Sigmoid colon (tissue), 7 donors: ENCODE measurements around the gene RNF144A. TPM values are rescaled to one million over a fixed set of nuclear protein-coding genes. Genes with fewer than 3 reads are reported as not detected.

Experiments
- DNase-seq: peaks from one replicate; pipeline ENCODE4 v3.0.0-alpha.2; 2019
- H3K27ac ChIP-seq, 4 donors: fragments of 200-600 bp; sonication (generic); one replicate each; pipeline ENCODE4 v1.5.1; 2016 to 2019; ENCODE audit warnings: mild to moderate bottlenecking in 1 of 4
- H3K27me3 ChIP-seq, 3 donors: fragments of 200-600 bp; sonication (generic); one replicate each; pipeline ENCODE4 v1.5.1; 2019; ENCODE audit warnings: mild to moderate bottlenecking in 1 of 3
- H3K36me3 ChIP-seq, 4 donors: fragments of 200-600 bp; sonication (generic); one replicate each; pipeline ENCODE4 v1.5.1; 2016 to 2019
- H3K4me1 ChIP-seq, 4 donors: fragments of 200-600 bp; sonication (generic); one replicate each; pipeline ENCODE4 v1.5.1; 2017 to 2019
- H3K4me3 ChIP-seq, 4 donors: fragments of 200-600 bp; sonication (generic); one replicate each; pipeline ENCODE4 v1.5.1; 2017 to 2019; ENCODE audit warnings: mild to moderate bottlenecking in 2 of 4, moderate library complexity in 1 of 4
- H3K9me3 ChIP-seq, 4 donors: fragments of 200-600 bp in 3 of 4; sonication (generic) in 3 of 4; one replicate each; pipeline versions ENCODE4 v1.5.1 to v1.6.1; 2013 to 2019
- EP300 ChIP-seq, 4 donors: sonication (generic); formaldehyde crosslinking; IDR thresholded peaks; one replicate each; pipeline ENCODE4 v1.6.1; 2017; ENCODE audit warnings: antibody characterized with exemption in 4 of 4
- POLR2A ChIP-seq, 2 donors: fragments of 450-650 bp; IDR thresholded peaks; one replicate each; pipeline ENCODE4 v1.6.1; 2016; ENCODE audit warnings: antibody characterized with exemption in 2 of 2, mild to moderate bottlenecking in 2 of 2, moderate library complexity in 2 of 2
- POLR2AphosphoS5 ChIP-seq, 4 donors: sonication (generic); formaldehyde crosslinking; IDR thresholded peaks; one replicate each; pipeline ENCODE4 v1.6.1; 2017; ENCODE audit warnings: antibody characterized with exemption in 4 of 4
- WGBS, 2 donors: extraction: QIAGEN DNeasy Blood & Tissue Kit; methylation state at CpG; one replicate each; pipeline ENCODE4 v1.1.7; 2013; 5-methylcytosine and 5-hydroxymethylcytosine counted together
- intact Hi-C: fragments of 100-400 bp; cut with DNase I; formaldehyde crosslinking; loops from one replicate; pipeline ENCODE4 v1.15.1; 2023
- polyA plus RNA-seq, 3 donors: library from polyadenylated mRNA; stranded (reverse); fragments of 200-250 nt; gene quantifications; one replicate each; pipeline ENCODE4 v1.2.3, GENCODE V29; 2013
- total RNA-seq, 4 donors: library from RNA; depleted of rRNA; stranded (reverse); fragments of >200 nt; gene quantifications; one replicate each; pipeline ENCODE4 v1.1.0, GENCODE V29; 2016
- TF ChIP-seq, protein P1 (sequence below), 4 experiments: fragments of 450-650 bp in 3 of 4; fragments of 200-600 bp in 1 of 4; IDR thresholded peaks; one replicate each; pipeline ENCODE4 v1.5.1; 2016 to 2019; ENCODE audit warnings: antibody characterized with exemption in 4 of 4, mild to moderate bottlenecking in 3 of 4, moderate library complexity in 2 of 4
- donor health status: healthy with polysubstance abuse.
- donor health status: Bipolar disorder and iron deficiency.
- donor health status: healthy.

The RNF144A gene
- total and polyA plus RNA-seq, 7 donors, result 4.8 to 14.2 (median 12.1) TPM

DNA sequence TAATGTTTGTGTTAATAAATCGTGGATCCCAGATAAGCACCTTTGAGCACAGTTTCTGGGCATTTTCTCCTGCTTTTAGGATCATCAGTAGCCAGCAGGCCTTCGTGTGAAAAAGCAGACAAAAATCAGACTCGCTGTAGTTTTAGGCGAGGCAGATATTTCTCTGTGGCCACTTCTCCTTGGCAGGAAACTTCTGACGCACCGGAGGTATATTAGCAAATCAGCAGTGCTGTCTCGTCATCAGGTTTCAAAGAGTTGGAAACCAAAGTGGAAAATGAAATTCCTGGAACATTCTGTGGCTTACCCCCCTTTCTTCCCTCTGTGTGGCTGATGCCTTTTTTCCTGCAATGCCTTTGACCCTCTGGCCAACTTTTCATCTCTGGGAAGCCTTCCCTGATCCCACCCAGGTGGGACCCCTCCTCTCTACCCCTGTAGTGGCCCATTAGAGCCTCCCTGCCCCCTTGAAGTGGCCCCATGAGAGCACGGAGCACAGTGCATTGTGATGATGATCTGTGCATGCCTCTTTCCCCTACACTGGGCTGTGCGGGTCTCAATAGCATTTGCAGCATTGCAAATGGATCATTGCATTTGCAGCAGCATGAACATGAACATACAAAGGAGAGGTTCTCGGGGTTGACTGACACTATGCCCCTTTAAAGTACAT lies 93.3 kb downstream of the RNF144A start:
- H3K27me3 ChIP-seq, result no peaks in the 10 kb centered on the region
- no peaks in the 10 kb centered on the region for H3K9me3 ChIP-seq
- DNase-seq, result no peak
- WGBS, 2 donors, result 75 to 79% methylated on average over 10 of the region's 10 CpGs
- TF ChIP-seq, protein P1, sequence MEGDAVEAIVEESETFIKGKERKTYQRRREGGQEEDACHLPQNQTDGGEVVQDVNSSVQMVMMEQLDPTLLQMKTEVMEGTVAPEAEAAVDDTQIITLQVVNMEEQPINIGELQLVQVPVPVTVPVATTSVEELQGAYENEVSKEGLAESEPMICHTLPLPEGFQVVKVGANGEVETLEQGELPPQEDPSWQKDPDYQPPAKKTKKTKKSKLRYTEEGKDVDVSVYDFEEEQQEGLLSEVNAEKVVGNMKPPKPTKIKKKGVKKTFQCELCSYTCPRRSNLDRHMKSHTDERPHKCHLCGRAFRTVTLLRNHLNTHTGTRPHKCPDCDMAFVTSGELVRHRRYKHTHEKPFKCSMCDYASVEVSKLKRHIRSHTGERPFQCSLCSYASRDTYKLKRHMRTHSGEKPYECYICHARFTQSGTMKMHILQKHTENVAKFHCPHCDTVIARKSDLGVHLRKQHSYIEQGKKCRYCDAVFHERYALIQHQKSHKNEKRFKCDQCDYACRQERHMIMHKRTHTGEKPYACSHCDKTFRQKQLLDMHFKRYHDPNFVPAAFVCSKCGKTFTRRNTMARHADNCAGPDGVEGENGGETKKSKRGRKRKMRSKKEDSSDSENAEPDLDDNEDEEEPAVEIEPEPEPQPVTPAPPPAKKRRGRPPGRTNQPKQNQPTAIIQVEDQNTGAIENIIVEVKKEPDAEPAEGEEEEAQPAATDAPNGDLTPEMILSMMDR (IDR thresholded peaks at IDR 0.05), result no peak
- TF ChIP-seq EP300 (IDR thresholded peaks at IDR 0.05) (peak in 3 of 4 donors; percentile 27 to 45 (median 29)), POLR2AphosphoS5 (IDR thresholded peaks at IDR 0.05) (peak; percentile 44 to 65 (median 57)), POLR2A (IDR thresholded peaks at IDR 0.05) (no peak)
- peak overlapping the region; percentile 57 to 73 (median 67) for H3K27ac ChIP-seq
- no peaks in the 10 kb centered on the region for H3K36me3 ChIP-seq
- intact Hi-C loops, result loop anchor here (5.0 kb wide), 1 partner anchor 33 kb away; no protein-coding TSS in a partner anchor
- H3K4me1 ChIP-seq, result peaks cover 0 to 89% (median 78%) of the 10 kb centered on the region in 4 donors
- no peak overlapping the region for H3K4me3 ChIP-seq

DNA sequence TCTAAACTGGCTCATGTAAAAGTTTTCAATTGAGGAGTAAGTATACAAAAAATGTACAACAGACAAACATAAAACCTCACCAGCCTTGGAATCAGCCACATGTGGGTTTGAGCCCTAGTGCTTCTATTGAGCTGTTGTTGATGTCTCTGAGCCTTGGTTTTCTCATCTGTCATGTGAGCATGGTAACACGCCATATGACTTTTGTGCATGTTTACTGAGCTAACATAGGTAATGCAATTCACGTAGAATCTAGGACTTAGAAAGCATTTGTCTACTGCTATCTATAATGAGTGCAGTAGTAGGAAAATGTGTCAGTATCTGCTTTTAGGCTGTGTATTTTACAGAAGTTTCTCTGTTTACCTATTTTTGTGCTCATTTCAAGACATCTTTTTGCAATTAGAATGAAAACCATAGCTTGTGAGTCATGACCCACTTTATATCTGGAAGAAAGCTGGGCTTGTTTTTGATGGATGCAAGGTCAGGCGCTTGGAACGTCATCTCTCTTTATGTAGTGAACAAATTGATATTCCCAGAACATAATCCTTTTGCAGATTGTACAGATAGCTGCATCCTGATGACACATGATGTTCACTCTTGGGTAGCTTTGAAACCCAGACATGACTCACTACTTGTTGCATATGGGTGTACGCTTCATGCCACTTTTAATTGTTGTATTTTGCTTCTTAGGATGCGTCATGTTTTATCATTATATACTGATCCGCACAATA lies 94.3 kb downstream of the RNF144A start:
- DNase-seq, result no peak
- TF ChIP-seq EP300 (IDR thresholded peaks at IDR 0.05) (no peak), POLR2AphosphoS5 (IDR thresholded peaks at IDR 0.05) (peak in 1 of 4 donors; percentile 10)
- no peak overlapping the region for H3K4me3 ChIP-seq
- H3K4me1 ChIP-seq, result peaks cover 0 to 94% (median 85%) of the 10 kb centered on the region in 4 donors
- intact Hi-C loops, result loop anchor here (5.0 kb wide), 1 partner anchor 34 kb away; no protein-coding TSS in a partner anchor
- no peaks in the 10 kb centered on the region for H3K9me3 ChIP-seq
- H3K36me3 ChIP-seq, result no peaks in the 10 kb centered on the region
- no peaks in the 10 kb centered on the region for H3K27me3 ChIP-seq
- WGBS, 2 donors, result 86 to 89% methylated on average over 7 of the region's 7 CpGs
- H3K27ac ChIP-seq, result peak overlapping the region in 3 of 4 donors; percentile 50 to 73 (median 71)

DNA sequence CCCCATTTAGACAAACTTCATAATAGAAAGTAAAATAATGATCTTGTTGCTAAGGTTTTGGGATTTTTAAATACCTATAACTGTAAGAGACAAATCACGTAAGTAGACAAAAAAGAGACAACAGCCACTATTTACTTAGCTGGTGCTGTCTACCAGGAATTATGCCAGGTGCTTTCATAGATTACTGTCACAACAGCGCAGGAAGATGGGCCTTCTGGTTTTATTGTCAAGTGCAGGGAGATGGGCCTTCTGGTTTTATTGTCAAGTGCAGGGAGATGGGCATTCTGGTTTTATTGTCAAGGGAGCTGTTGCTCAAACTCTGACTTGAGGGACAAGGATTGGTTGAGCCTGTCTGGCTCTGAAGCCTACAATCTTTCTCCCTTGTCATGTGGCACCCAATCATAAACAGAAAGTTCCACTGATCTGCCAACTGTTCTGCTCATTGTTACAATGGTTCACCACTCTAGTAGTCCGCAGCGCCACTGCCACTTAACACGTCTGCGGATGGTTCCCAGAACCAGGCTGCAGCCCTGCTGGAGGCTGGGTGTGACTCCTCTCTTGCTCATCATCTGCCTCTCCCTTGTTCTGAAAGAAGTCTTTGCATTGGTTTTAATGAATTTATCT lies 95.0 kb downstream of the RNF144A start:
- Histone ChIP-seq H3K36me3 (no peaks in the 10 kb centered on the region), H3K27ac (peak overlapping the region in 3 of 4 donors; percentile 50 to 73 (median 59)), H3K4me3 (no peak overlapping the region), H3K4me1 (peaks cover 0 to 100% (median 88%) of the 10 kb centered on the region in 4 donors), H3K9me3 (no peaks in the 10 kb centered on the region), H3K27me3 (no peaks in the 10 kb centered on the region)
- intact Hi-C loops, result loop anchor here (5.0 kb wide), 1 partner anchor 35 kb away; no protein-coding TSS in a partner anchor
- WGBS, 2 donors, result 95 to 96% methylated on average over 6 of the region's 6 CpGs
- TF ChIP-seq POLR2A (IDR thresholded peaks at IDR 0.05), result no peak
- peak; percentile 52 to 79 (median 67) for TF ChIP-seq POLR2AphosphoS5 (IDR thresholded peaks at IDR 0.05)
- TF ChIP-seq, protein P1 (IDR thresholded peaks at IDR 0.05), result no peak
- no peak for TF ChIP-seq EP300 (IDR thresholded peaks at IDR 0.05)
- peak; percentile 84 for DNase-seq

DNA sequence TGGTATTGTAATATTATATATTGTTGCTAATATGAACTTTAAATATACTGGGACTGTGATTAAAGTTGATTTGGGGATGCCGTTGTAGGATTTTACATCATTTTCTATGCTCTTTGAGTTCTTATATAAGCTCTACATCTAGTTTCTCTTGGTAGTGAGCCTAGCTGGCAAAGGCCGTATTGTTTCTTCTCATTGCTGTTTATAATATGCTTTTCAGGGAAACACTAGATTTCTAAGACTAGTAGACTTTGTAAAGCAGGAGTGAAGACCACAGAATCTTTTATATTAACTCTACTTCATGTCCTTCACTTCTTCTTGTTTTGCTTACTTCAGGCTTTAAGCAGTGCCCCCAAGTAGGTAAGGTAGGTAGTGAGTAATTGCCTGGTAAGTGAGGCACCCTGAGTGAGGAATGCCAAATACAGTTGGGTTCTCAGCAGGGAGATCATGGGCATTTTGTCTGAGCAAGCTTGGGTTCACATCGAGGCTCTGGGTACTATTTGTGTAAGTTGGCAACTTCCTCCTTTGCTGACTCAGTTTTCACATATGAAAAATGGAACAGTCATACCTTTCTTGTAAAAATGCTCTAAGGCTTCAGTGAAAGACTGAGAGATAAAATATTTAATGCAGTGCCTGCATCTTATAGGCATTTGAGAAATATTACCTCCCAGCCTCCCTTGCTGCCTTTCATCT lies 96.4 kb downstream of the RNF144A start:
- DNase-seq, result no peak
- H3K4me1 ChIP-seq, result peaks cover 0 to 98% (median 85%) of the 10 kb centered on the region in 4 donors
- WGBS, 2 donors, result 67 to 68% methylated on average over 3 of the region's 3 CpGs
- intact Hi-C loops, result loop anchor here (5.0 kb wide), 1 partner anchor 36 kb away; no protein-coding TSS in a partner anchor
- no peaks in the 10 kb centered on the region for H3K36me3 ChIP-seq
- H3K4me3 ChIP-seq, result no peak overlapping the region
- TF ChIP-seq, protein P1 (IDR thresholded peaks at IDR 0.05), result no peak
- TF ChIP-seq POLR2A (IDR thresholded peaks at IDR 0.05), result no peak
- H3K9me3 ChIP-seq, result no peaks in the 10 kb centered on the region
- peak overlapping the region in 3 of 4 donors; percentile 50 to 73 (median 59) for H3K27ac ChIP-seq
- no peaks in the 10 kb centered on the region for H3K27me3 ChIP-seq
